HG03045 (cell line): ENCODE measurements around the gene IMMP2L.
"Not testable (repeated sequence)": the region's sequence is repeated elsewhere in the genome, so short reads cannot be mapped to it uniquely, and the experiment has no call there.

Source experiments
- ATAC-seq: cut with Tn5 transposase; IDR thresholded peaks from one replicate; pipeline ENCODE4 v1.9.1; 2021; ENCODE audit warnings: mild to moderate bottlenecking, moderate library complexity; ENCODE audit not compliant: unreplicated experiment

IMMP2L gene

GRCh38 chr7:110974441-110974840 is 587.9 kb downstream of the IMMP2L start:
- ATAC-seq: no peak

- ATAC-seq: no peak
Observed at GRCh38 chr7:110973196-110973990, 588.9 kb downstream of the IMMP2L start.

- ATAC-seq: no peak
Observed at GRCh38 chr7:110964775-110965174, 597.5 kb downstream of the IMMP2L start.

- no peak for ATAC-seq
Observed at GRCh38 chr7:110962826-110963225, 599.5 kb downstream of the IMMP2L start.

- no peak for ATAC-seq
Observed at GRCh38 chr7:110962374-110962773, 599.9 kb downstream of the IMMP2L start.

- no peak for ATAC-seq
Observed at GRCh38 chr7:110960811-110961210, 601.5 kb downstream of the IMMP2L start.

GRCh38 chr7:110948280-110948679 is 614.0 kb downstream of the IMMP2L start:
- ATAC-seq: no peak

GRCh38 chr7:110947408-110947807 is 614.9 kb downstream of the IMMP2L start:
- no peak for ATAC-seq

GRCh38 chr7:110944966-110945644 is 617.2 kb downstream of the IMMP2L start:
- no peak for ATAC-seq

- ATAC-seq: no peak
Observed at GRCh38 chr7:110944448-110944847, 617.8 kb downstream of the IMMP2L start.

GRCh38 chr7:110943701-110944345 is 618.5 kb downstream of the IMMP2L start:
- no peak for ATAC-seq

- ATAC-seq: no peak
Observed at GRCh38 chr7:110941385-110941784, 620.9 kb downstream of the IMMP2L start.

- ATAC-seq: no peak
Observed at GRCh38 chr7:110940756-110941155, 621.5 kb downstream of the IMMP2L start.

GRCh38 chr7:110938165-110938564 is 624.1 kb downstream of the IMMP2L start:
- no peak for ATAC-seq

- ATAC-seq: not testable (repeated sequence)
Observed at GRCh38 chr7:110936665-110937064, 625.6 kb downstream of the IMMP2L start.

- ATAC-seq: no peak
Observed at GRCh38 chr7:110929480-110930249, 632.6 kb downstream of the IMMP2L start.

GRCh38 chr7:110922906-110923305 is 639.4 kb downstream of the IMMP2L start:
- no peak for ATAC-seq

GRCh38 chr7:110921595-110922151 is 640.6 kb downstream of the IMMP2L start:
- ATAC-seq: no peak

- no peak for ATAC-seq
Observed at GRCh38 chr7:110918949-110919548, 643.2 kb downstream of the IMMP2L start.

- no peak for ATAC-seq
Observed at GRCh38 chr7:110914263-110914662, 648.0 kb downstream of the IMMP2L start.
